Stomach (tissue), 9 donors: ENCODE measurements around the gene ANKRD33B. TPM values are rescaled to one million over a fixed set of nuclear protein-coding genes. Genes with fewer than 3 reads are reported as not detected.

Source experiments
- DNase-seq, 2 donors: peaks; one replicate each; pipeline versions ENCODE4 v3.0.0 to v3.0.0-alpha.2; 2013 to 2019
- H3K27ac ChIP-seq, 5 donors: fragments of 200-600 bp in 4 of 5; sonication (generic) in 4 of 5; one replicate each; pipeline ENCODE4 v1.5.1; 2013 to 2019; ENCODE audit warnings: mild to moderate bottlenecking in 1 of 5, moderate library complexity in 1 of 5
- H3K27me3 ChIP-seq, 3 donors: fragments of 200-600 bp; sonication (generic); one replicate each; pipeline ENCODE4 v1.5.1; 2017 to 2019; ENCODE audit warnings: mixed run types in 1 of 3
- H3K36me3 ChIP-seq, 4 donors: fragments of 200-600 bp; sonication (generic); 1 replicate in 3 of 4; 2 replicates in 1 of 4; pipeline ENCODE4 v1.5.1; 2016 to 2019
- H3K4me1 ChIP-seq, 4 donors: fragments of 200-600 bp; sonication (generic); one replicate each; pipeline ENCODE4 v1.5.1; 2016 to 2019
- H3K4me3 ChIP-seq, 4 donors: fragments of 200-600 bp; sonication (generic) in 3 of 4; one replicate each; pipeline ENCODE4 v1.5.1; 2016 to 2019; ENCODE audit warnings: mild to moderate bottlenecking in 1 of 4
- H3K9me3 ChIP-seq, 4 donors: fragments of 200-600 bp; sonication (generic); one replicate each; pipeline ENCODE4 v1.5.1; 2016 to 2019
- CTCF ChIP-seq, 7 experiments: fragments of 450-650 bp in 4 of 7; fragments of 200-600 bp in 3 of 7; sonication (generic) in 3 of 7; IDR thresholded peaks; one replicate each; pipeline ENCODE4 v1.5.1; 2016 to 2019; ENCODE audit warnings: antibody characterized with exemption in 7 of 7, control low read depth in 2 of 7, mild to moderate bottlenecking in 1 of 7
- EP300 ChIP-seq: sonication (generic); formaldehyde crosslinking; IDR thresholded peaks from one replicate; pipeline ENCODE4 v1.6.1; 2017; ENCODE audit warnings: antibody characterized with exemption
- POLR2A ChIP-seq, 4 donors: fragments of 450-650 bp; IDR thresholded peaks; one replicate each; pipeline ENCODE4 v1.6.1; 2016; ENCODE audit warnings: antibody characterized with exemption in 4 of 4, control low read depth in 2 of 4, mild to moderate bottlenecking in 1 of 4, moderate library complexity in 1 of 4
- POLR2AphosphoS5 ChIP-seq, 3 donors: sonication (generic); formaldehyde crosslinking; IDR thresholded peaks; one replicate each; pipeline ENCODE4 v1.6.1; 2016; ENCODE audit warnings: antibody characterized with exemption in 3 of 3
- WGBS, 5 donors: extraction: QIAGEN DNeasy Blood & Tissue Kit in 3 of 5; methylation state at CpG; one replicate each; pipeline versions ENCODE4 v1.1.5 to v1.1.7; 2013 to 2018; 5-methylcytosine and 5-hydroxymethylcytosine counted together
- intact Hi-C: fragments of 100-400 bp; cut with DNase I; formaldehyde crosslinking; loops from one replicate; pipeline ENCODE4 v1.15.1; 2023; ENCODE audit warnings: low total_unique reads
- polyA plus RNA-seq, 3 donors: library from polyadenylated mRNA; stranded (reverse); fragments of 200-250 nt; gene quantifications; one replicate each; pipeline ENCODE4 v1.2.3, GENCODE V29; 2013
- total RNA-seq, 5 donors: library from RNA; depleted of rRNA; stranded (reverse); fragments of >200 nt; gene quantifications; one replicate each; pipeline versions ENCODE4 v1.1.0 to v1.2.3, GENCODE V29; 2014 to 2016
- donor health status: healthy with polysubstance abuse.
- donor health status: Bipolar disorder and iron deficiency.
- donor health status: healthy.

Gene ANKRD33B
- total and polyA plus RNA-seq, 8 donors = 0.45 to 6.4 (median 1.8) TPM

GRCh38 chr5:10678244-10678643 lies 114.4 kb downstream of the ANKRD33B start:
- TF ChIP-seq EP300 = no peak
- TF ChIP-seq CTCF (IDR thresholded peaks at IDR 0.05) = no peak
- TF ChIP-seq POLR2A (IDR thresholded peaks at IDR 0.05) = no peak
- no peak for TF ChIP-seq POLR2AphosphoS5 (IDR thresholded peaks at IDR 0.05)
- Histone ChIP-seq H3K27me3 (no peaks in the 10 kb centered on the region), H3K4me3 (no peak overlapping the region), H3K27ac (no peak overlapping the region), H3K4me1 (peaks cover 0 to 5% (median 2%) of the 10 kb centered on the region in 4 donors), H3K9me3 (no peaks in the 10 kb centered on the region), H3K36me3 (peaks cover 57 to 65% (median 63%) of the 10 kb centered on the region in 4 donors)
- DNase-seq = no peak
- WGBS, 5 donors = 92 to 100% (median 97%) methylated on average over 2 of the region's 2 CpGs
- intact Hi-C loops = no loop called here

GRCh38 chr5:10679336-10679988 lies 115.6 kb downstream of the ANKRD33B start:
- Histone ChIP-seq H3K36me3 (peaks cover 59 to 74% (median 70%) of the 10 kb centered on the region in 4 donors), H3K27ac (no peak overlapping the region), H3K4me3 (no peak overlapping the region), H3K27me3 (no peaks in the 10 kb centered on the region), H3K4me1 (peaks cover 0 to 4% (median 0%) of the 10 kb centered on the region in 4 donors), H3K9me3 (no peaks in the 10 kb centered on the region)
- TF ChIP-seq POLR2AphosphoS5 (IDR thresholded peaks at IDR 0.05) (no peak), EP300 (no peak), POLR2A (IDR thresholded peaks at IDR 0.05) (no peak), CTCF (IDR thresholded peaks at IDR 0.05) (no peak)
- intact Hi-C loops = no loop called here
- 92 to 98% (median 94%) methylated on average over 11 to 15 of the region's 15 CpGs for WGBS, 5 donors
- DNase-seq = no peak

GRCh38 chr5:10680876-10681481 lies 117.1 kb downstream of the ANKRD33B start:
- TF ChIP-seq POLR2A (IDR thresholded peaks at IDR 0.05) (no peak), EP300 (no peak), CTCF (IDR thresholded peaks at IDR 0.05) (no peak), POLR2AphosphoS5 (IDR thresholded peaks at IDR 0.05) (no peak)
- intact Hi-C loops = no loop called here

GRCh38 chr5:10681731-10682679 lies 118.1 kb downstream of the ANKRD33B start:
- 80 to 89% (median 87%) methylated on average over 17 to 22 of the region's 22 CpGs for WGBS, 5 donors
- no peak overlapping the region for H3K4me3 ChIP-seq
- peaks cover 0 to 4% (median 0%) of the 10 kb centered on the region in 4 donors for H3K4me1 ChIP-seq
- intact Hi-C loops = no loop called here
- TF ChIP-seq CTCF (IDR thresholded peaks at IDR 0.05) = no peak
- no peak for TF ChIP-seq POLR2A (IDR thresholded peaks at IDR 0.05)
- TF ChIP-seq EP300 = no peak
- TF ChIP-seq POLR2AphosphoS5 (IDR thresholded peaks at IDR 0.05) = no peak
- no peak for DNase-seq
- H3K9me3 ChIP-seq = no peaks in the 10 kb centered on the region
- peaks cover 59 to 89% (median 80%) of the 10 kb centered on the region in 4 donors for H3K36me3 ChIP-seq
- H3K27ac ChIP-seq = no peak overlapping the region
- H3K27me3 ChIP-seq = no peaks in the 10 kb centered on the region

More at GRCh38 chr5:10680876-10681481, 117.1 kb downstream of the ANKRD33B start:
- WGBS, 5 donors = 86 to 95% (median 93%) methylated on average over 15 to 17 of the region's 17 CpGs
- no peak for DNase-seq
- Histone ChIP-seq H3K4me1 (peaks cover 0 to 4% (median 0%) of the 10 kb centered on the region in 4 donors), H3K4me3 (no peak overlapping the region), H3K9me3 (no peaks in the 10 kb centered on the region), H3K36me3 (peaks cover 59 to 86% (median 76%) of the 10 kb centered on the region in 4 donors), H3K27ac (no peak overlapping the region), H3K27me3 (no peaks in the 10 kb centered on the region)
